ENCODE results near the gene SLC35E1.

GRCh38 chr19:16548956-16549355, 23.3 kb downstream of the SLC35E1 start:
- TF ChIP-seq POLR2AphosphoS5 (IDR thresholded peaks at IDR 0.05; ENCODE audit: low read depth, low read length) (no peak), CTCF (IDR thresholded peaks at IDR 0.05) (no peak)
- TF ChIP-seq, protein P1, sequence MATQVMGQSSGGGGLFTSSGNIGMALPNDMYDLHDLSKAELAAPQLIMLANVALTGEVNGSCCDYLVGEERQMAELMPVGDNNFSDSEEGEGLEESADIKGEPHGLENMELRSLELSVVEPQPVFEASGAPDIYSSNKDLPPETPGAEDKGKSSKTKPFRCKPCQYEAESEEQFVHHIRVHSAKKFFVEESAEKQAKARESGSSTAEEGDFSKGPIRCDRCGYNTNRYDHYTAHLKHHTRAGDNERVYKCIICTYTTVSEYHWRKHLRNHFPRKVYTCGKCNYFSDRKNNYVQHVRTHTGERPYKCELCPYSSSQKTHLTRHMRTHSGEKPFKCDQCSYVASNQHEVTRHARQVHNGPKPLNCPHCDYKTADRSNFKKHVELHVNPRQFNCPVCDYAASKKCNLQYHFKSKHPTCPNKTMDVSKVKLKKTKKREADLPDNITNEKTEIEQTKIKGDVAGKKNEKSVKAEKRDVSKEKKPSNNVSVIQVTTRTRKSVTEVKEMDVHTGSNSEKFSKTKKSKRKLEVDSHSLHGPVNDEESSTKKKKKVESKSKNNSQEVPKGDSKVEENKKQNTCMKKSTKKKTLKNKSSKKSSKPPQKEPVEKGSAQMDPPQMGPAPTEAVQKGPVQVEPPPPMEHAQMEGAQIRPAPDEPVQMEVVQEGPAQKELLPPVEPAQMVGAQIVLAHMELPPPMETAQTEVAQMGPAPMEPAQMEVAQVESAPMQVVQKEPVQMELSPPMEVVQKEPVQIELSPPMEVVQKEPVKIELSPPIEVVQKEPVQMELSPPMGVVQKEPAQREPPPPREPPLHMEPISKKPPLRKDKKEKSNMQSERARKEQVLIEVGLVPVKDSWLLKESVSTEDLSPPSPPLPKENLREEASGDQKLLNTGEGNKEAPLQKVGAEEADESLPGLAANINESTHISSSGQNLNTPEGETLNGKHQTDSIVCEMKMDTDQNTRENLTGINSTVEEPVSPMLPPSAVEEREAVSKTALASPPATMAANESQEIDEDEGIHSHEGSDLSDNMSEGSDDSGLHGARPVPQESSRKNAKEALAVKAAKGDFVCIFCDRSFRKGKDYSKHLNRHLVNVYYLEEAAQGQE (IDR thresholded peaks at IDR 0.05; ENCODE audit: insufficient read depth in 1 of 2, low read depth in 2 of 2, low read length in 1 of 2): no peak
